ENCODE measurements around the gene TYMP.
"Not testable (repeated sequence)": the region's sequence is repeated elsewhere in the genome, so short reads cannot be mapped to it uniquely, and the experiment has no call there.

The TYMP gene

DNA sequence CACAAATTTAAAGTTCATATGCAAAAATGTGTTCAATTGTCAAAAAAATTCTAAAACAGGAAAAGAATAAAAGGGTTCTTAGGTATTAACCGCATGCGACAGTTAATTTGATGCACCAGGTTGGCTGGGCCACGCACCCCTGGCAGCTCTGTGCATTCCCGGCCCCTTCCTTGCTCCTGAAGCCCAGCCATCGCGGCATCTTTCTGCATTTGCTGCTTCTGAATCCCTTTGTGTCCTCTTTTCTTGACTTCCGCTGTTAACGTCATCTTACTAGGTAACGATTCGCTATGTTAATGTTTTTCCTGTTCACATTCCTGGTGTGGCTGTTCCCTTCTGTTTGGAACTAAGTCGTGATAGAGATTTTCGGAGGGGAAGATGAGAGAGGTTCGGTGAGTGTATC lies 8.0 kb upstream of the TYMP start:
- DNase-seq = no peak

- DNase-seq = no peak
These were observed 6.4 kb upstream of the TYMP start for GRCh38 chr22:50536226-50536625.

DNA sequence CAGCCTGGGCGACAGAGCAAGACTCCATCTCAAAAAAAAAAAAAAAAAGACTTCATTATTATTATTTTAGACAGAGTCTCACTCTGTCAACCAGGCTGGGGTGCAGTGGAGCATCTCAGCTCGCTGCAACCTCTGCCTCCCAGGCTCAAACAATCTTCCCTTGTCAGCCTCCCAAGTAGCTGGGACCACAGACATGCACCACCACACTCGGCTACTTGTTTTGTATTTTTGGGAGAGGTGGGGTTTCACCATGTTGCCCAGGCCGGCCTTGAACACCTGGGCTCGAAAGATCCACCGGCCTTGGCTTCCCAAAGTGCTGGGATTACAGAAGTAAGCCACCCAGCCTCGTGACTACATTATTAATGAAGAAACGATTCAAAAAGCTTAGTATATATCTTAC lies 5.3 kb upstream of the TYMP start:
- DNase-seq = no peak

DNA sequence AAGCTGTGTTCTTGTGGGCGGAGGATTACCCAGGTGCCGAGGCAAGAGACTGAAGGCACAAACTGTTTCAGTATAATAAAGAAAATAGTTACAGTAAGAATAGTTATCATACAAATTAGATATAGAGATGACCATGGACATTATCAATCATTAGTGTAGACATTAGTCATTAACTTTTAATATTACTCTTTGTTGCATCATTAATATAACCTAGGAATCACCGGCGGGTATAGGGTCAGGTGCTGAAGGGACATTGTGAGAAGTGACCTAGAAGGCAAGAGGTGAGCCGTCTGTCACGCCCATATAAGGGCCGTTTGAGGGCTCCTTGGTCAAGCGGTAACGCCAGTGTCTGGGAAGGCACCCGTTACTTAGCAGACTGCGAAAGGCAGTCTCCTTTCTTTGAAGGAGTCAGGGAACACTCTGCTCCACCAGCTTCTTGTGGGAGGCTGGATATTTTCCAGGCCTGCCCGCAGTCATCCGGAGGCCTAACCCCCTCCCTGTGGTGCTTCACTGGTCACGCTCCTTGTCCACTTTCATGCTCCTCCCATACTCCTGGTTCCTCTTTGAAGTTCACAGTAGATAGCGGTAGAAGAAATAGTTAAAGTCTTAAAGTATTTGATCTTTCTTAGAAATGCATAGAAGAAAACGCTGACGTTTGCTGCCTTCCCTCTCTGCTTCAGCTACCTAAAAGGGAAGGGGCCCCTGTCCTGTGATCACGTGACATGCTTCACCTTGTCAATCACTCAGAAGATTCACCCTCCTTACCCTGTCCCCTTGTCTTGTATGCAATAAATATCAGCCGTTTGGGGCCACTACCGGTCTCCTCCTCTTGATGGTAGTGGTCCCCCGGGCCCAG lies 4.3 kb upstream of the TYMP start:
- DNase-seq = not testable (repeated sequence)

GRCh38 chr22:50532824-50533796 lies 3.3 kb upstream of the TYMP start:
- DNase-seq = no peak

DNA sequence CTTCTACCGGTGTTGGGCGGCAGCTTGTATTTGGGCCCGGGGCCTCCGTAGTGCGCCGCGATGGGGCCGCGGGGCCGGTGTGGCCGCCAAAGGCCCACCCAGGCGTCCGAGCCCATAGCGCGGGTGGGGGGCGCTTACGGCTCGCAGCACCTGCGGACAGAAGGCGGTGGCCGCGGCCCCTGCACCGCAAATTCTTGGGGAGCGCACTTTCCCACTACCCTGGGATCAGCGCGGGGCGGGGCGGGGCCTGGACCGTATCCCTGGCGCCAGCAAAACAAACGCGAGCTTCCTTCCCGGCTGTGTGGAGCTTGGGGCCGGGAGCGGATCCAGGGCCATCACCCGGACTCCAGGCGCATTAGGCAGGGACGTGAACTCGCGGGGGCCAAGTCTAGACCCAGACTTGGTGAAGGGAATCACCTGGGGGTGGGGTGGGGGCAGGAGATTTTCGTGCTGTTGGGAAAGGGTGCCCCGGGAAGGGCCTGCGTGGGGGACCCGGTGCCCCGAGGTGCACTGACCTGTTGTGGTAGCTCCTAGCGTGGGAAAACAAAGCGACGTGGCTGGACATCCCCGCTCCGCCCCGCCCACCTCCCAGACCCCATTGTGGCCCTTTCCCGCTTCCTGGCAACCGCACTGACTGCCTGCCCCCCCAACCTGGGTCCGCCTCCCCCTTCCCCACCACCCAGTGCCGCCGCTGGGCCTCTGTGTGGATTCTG lies 2.3 kb upstream of the TYMP start:
- no peak for DNase-seq

DNA sequence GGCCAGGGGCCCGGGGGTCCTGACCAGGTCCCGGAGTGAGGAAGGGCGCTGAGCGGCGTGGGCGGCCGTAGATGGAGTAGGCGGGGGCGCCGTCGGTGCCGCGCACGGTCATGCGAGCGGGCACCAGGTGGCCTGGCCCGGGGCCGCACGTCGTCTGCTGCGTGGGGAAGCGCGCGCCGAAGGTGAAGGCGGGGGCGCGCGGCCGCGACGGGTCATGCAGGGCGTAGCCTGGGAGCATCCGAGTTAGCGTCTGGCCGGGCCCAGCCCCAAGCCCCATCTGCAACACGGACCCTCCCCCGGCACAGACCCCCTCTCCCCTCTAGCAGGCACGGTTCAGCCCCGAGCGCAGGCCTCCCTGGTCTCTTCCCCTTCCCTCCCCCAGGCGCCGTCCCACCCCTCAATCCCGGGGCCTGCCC lies 1.7 kb upstream of the TYMP start:
- DNase-seq = no peak

DNA sequence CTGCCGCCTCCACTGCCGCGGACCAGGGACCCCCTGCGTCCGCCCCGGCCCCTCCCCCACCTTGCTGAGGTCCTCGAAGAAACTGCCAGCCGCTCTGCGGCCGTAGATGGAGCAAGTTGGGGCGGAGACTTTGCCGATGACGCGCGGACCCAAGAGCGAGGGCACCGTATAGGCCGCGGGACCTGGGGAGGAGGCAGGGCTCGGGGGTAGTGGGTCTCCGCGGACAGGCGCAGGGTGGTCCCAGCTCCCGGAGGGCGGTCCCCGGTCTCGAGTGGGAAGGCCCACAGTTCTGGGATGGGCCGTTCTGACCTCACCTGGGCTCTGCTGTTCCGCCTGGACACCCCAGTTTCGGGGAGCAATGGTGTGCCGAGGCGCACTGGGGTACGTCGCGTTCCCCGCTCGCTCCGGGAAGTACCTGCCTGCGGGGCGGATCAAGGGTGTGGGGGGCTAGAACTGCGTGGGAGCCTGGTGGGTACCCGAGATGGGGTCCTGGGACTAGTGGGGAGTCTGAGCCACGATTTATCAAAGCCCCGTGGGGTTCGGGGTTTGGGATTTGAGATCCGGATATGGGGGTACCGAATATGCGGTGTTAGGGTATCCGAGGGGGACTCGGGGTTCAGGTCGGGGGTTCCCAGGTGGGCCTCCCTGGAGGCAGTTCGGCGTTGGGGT lies 1.2 kb upstream of the TYMP start:
- no peak for DNase-seq

GRCh38 chr22:50530580-50530876 lies 716 bp upstream of the TYMP start:
- DNase-seq = no peak

DNA sequence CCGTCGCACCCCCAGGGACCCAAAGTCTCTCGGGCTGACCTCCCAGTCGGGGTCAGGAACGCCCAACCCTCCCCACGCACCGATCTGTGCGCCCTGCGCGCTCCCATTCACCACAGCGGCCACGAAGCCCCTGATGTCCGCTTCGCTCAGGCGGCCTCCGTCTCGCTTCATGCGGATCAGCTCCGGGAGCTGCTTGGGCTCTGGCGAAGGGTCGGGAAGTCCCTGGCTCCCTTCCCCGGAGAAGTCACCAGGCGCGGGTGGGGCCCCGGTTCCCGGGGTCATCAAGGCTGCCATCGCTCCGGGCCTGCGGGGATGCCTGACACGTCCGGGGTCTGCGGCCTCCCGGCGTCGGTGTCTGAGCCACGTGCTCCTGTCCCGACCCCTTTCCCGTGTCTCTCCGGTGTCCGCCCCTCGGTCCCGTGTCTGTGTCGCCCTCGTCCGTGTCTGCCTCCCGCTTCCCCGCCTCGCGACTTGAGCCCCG lies 356 bp downstream of the TYMP start:
- DNase-seq = no peak

DNA sequence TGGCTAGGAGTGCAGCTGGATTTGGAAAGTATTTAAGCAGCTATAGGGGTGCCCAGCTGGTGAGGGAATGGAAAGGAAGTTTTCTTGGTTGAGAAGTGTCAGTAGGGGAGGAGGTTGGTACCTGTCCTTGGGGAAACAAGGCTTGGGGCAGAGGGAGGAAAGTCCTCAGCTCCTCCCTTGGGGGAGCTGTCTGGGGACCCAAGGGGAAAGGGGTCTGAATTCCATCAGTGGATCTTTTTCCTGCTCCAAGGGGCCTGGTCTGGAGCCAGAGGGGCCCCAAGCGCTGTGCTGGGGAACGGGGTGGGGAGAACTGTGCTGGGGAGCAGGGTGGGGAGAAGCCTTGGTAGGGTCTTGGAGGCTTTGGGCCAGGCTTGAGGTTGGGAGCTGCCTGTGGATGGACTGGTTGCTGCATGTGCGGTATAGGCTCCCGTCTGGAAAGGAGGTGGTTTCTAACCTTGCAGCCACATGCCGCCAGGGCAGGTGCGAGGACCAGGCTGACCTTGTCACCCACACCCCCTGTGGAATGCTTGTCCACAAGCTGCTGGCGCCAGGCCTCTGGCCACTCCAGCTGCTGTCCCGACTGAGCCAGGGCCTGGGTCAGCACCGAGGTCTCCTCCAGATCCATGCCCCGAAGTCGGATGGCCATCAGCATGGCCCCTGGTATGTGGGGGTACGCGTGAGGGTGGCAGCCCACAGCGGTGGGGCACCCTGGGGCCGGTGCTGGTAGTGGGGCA lies 963 bp downstream of the TYMP start:
- no peak for DNase-seq

DNA sequence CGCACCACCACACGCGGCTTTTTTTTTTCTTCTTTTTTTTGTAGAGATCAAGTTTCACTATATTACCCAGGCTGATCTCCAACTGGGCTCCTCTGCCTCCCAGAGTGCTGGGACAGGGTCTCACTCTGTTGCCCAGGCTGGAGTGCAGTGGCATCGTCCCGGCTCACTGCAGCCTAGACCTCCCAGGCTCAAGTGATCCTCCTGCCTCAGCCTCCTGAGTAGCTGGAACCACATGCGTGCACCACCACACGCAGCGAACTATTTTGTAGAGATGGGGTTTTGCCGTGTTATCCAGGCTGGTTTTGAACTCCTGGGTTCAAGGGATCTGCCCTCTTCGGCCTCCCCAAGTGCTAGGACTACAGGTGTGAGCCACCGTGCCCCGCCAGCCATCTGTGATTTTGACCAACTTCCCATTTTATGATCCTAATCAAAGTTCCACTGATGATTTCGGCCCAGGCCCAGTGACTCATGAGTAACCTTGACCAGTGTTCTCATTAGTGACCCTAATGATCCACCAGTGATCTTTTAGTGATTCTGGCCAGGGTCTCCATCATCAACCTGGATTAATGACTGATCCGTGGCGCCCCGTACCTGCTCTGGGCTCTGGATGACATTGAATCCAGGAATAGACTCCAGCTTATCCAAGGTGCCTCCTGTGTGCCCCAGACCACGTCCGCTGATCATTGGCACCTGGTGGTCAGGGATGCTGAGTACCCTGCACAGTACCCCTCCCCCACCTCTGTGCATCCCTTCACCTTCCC lies 1.7 kb downstream of the TYMP start:
- DNase-seq = no peak

DNA sequence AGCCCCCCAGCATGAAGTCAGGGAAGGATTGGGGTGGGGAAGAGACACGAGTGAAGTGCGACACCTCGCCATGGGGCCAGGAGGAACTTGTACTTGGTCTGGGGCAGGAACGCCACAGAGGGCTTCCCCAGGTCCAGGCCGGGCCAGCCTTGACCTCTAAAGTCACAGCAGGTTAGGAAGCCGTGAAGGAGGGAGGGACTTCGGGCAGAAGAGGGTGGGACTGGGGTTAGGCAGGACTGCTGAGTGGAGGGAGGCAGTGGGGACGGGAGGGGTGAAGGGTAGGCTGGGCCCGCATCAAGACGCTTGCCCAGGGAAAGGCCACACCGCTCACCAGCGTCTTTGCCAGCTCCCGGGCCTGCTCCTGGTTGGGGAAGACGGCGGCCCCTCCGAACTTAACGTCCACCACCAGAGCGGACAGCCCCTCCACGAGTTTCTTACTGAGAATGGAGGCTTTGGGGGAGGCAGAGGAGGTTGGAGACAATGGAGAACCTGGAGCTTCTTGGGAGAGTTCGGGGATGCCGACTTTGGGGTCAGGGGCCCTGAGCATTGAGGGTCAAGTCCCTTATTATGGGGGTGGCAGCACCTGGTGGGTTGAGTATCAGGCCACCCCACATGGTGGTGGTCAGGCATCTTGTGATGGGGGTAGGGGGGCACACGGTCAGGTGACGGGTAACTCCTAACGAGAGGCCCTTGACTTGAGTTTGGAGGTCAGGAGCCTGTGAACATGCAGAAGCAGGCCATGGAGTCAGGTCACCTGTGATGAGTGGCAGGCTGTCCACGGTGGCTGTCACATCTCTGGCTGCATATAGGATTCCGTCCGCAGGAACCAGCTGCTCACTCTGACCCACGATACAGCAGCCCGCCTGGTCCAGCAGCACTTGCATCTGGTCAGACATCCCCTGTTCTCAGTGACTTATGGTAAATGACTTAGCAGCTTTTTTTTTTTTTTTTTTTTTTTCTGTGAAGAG lies 2.7 kb downstream of the TYMP start:
- no peak for DNase-seq

- DNase-seq = no peak
These were observed 3.5 kb downstream of the TYMP start for GRCh38 chr22:50526108-50526833.

- no peak for DNase-seq
These were observed 4.0 kb downstream of the TYMP start for GRCh38 chr22:50525858-50526107.

GRCh38 chr22:50525104-50525857 lies 4.5 kb downstream of the TYMP start, which contains the start of gene SCO2:
SCO2 (minus strand) TSS chr22:50525598; CDS start chr22:50524411, 1,187 bp downstream.
- peak; percentile 93 for DNase-seq

DNA sequence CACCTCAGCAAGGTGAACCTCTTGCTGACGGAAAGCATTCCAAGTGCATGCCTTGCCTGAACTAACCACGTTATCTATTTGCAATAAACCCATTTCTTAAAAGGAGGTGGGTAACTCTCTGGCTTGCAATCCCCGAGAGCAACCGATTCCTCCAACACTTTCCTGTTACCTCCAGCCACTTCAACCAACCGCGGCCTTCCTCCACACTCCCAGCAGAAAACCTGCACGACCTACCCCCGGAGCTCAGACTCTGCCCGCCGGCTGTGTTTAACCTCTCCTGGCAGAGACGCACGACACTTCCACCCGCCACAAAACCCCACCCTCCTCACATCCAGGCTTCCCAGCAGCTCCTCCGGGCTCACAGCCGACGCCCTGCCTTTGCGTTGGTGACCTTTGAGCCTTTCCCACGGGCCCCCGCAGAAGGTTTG lies 5.1 kb downstream of the TYMP start:
- DNase-seq = no peak

Measured in NCI-H1048 (cell line).